ENCODE results near the gene KRTAP1-3.
"Not testable (repeated sequence)": the region's sequence is repeated elsewhere in the genome, so short reads cannot be mapped to it uniquely, and the experiment has no call there.

Gene KRTAP1-3

GRCh38 chr17:41010441-41010840, 24.2 kb downstream of the KRTAP1-3 start:
- no peak for DNase-seq (ENCODE audit: low read depth)

DNA sequence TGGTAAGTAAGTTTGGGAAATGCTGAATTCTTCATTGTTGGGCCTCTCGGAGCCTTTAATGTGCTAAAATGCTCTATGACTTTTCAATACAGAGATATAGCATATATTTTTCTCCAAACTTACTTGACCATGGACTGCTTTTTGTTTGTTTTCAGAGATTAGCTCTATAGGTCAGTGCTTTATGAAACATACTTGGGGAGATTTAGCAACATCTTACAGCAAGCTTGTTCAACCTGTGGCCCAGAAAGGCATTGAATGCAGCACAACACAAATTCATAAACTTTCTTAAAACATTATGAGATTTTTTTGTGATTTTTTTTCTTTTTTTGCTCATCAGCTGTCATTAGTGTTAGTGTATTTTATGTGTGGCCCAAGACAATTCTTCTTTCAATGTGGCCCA, 24.7 kb downstream of the KRTAP1-3 start:
- no peak for DNase-seq (ENCODE audit: low read depth)

GRCh38 chr17:41009301-41009760, 25.3 kb downstream of the KRTAP1-3 start:
- DNase-seq (ENCODE audit: low read depth) = no peak

DNA sequence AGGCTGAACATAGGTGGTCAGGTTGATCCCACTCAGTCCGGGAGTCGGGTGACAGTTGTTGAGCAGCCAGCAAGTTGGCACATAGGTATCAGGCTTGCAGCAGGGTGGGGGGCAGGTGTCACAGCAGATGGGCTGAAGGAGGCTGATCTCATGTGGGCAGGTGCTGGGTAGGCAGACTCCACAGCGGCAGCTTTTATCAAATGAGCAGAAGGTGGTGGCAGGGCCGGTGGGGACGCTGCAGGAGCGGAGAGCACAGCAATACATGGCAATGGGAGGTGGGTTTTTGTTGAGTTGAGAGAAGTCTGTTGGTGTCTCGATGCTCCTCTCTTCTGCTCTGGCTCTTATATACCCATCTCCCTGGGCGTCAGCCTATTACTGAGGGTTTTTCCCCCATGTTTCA, 25.9 kb downstream of the KRTAP1-3 start, which contains the start of gene KRTAP3-1:
Gene KRTAP3-1 (minus strand): TSS at position 318 of the 400 bp plus-strand sequence. CDS start 54 bp downstream, at position 264.
- no peak for DNase-seq (ENCODE audit: low read depth)

GRCh38 chr17:41004397-41004796, 30.3 kb downstream of the KRTAP1-3 start:
- DNase-seq (ENCODE audit: low read depth) = no peak

GRCh38 chr17:41003926-41004325, 30.7 kb downstream of the KRTAP1-3 start:
- no peak for DNase-seq (ENCODE audit: low read depth)

DNA sequence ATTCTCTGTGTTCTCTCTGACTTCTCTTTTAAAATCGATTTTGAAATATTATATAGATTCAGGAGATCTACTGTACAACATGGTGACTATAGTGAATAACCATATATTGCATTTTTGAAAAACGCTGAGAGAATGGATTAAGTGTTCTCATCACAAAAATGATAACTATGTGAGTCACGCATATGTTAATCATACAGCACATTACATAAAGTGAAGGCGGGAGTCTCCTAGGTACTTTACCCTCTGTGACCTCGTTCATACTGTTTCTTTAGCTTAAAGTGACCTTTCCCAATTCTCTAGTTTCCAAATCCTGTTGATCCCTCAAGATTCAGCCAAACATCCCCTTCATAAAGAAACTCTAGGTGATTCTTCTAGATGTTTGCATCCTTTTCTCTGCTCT, 31.9 kb downstream of the KRTAP1-3 start:
- no peak for DNase-seq (ENCODE audit: low read depth)

DNA sequence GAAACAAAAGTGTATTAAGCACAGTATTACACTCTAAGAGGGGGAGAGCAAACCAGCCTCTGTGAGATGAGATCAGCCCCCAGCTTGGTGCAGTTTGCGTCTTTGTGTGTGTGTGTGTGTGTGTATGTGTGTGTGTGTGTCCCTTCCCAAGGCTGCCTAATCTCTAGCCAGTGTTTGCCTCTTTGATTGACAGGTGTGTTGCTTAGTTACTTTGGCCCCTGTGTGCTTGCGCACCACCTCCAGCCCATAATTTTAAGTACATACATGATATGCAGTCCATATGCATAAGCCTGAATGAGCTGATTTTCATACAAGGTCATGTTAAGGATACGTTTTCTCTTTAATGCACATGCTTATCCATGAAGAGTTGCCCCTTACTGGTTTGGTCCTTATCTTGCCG, 32.9 kb downstream of the KRTAP1-3 start:
- no peak for DNase-seq (ENCODE audit: low read depth)

- DNase-seq (ENCODE audit: low read depth) = not testable (repeated sequence)
Observed at GRCh38 chr17:40999563-40999962, 35.1 kb downstream of the KRTAP1-3 start, which contains the start of gene KRTAP3-2. Gene KRTAP3-2 (minus strand): TSS chr17:40999906. CDS start chr17:40999853, 53 bp downstream.

- DNase-seq (ENCODE audit: low read depth) = no peak
Observed at GRCh38 chr17:40997361-40997760, 37.3 kb downstream of the KRTAP1-3 start.

DNA sequence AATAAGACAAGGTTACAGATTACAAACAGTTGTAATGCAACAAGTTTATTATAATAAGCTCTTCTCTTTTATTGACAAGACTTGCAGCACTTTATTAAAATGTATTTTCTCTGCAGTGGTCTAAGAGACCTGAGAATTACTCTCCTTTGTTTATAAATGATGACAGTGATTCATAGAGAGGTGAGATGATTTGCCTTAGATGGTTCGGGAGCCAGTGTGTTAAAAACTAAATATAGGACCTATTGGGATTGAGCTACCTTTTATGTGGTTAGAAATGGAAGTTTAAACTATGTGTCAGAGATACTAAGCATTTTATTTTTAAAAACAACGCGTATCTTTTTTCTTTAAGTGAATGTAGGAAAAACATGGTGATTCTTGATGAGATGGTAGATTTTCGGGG, 37.8 kb downstream of the KRTAP1-3 start:
- DNase-seq (ENCODE audit: low read depth) = no peak

DNA sequence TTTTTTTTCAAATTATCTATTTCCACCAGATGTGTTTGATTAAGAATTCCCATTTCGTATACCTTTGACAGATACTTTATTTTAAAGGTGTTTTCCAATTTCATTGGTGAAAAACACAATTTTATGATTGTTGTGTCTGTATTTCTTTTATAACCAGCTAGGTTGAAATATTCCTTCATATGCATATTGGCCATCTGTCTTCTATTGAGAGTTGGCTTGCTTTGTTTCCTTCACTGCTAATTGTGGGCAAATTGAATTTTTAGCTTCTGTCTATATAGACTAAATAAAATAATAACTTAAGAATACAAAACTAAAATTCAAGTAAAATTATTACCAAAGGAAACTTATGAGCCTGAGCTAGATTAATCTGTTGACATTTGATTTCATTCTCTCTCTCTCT, 39.6 kb downstream of the KRTAP1-3 start:
- no peak for DNase-seq (ENCODE audit: low read depth)

GRCh38 chr17:40993839-40994238, 40.8 kb downstream of the KRTAP1-3 start, which contains the start of gene KRTAP3-3:
Gene KRTAP3-3 (minus strand): TSS chr17:40994164. CDS start chr17:40994097, 67 bp downstream.
- no peak for DNase-seq (ENCODE audit: low read depth)

GRCh38 chr17:40993084-40993483, 41.6 kb downstream of the KRTAP1-3 start:
- no peak for DNase-seq (ENCODE audit: low read depth)

- no peak for DNase-seq (ENCODE audit: low read depth)
Observed at GRCh38 chr17:40992666-40993065, 42.0 kb downstream of the KRTAP1-3 start.

DNA sequence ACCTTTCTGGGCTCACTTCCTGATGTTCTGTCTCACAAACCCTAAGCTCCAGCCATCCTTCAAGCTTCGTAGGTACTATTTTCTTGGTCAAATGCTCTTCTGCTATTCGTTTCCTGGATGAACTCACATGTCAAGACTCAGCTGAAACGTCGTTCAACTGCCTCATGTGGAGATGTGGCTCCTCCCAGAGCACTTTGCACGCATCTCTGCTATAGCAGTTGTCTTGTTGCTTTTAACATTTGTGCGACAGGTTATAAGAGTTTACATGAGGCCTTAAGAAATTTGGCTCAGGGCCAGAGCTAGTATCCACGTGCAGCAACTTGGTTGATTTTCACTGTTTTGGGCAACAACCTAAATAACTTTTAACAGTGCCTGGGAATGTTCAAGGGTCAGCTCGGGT, 47.8 kb downstream of the KRTAP1-3 start:
- no peak for DNase-seq (ENCODE audit: low read depth)

DNA sequence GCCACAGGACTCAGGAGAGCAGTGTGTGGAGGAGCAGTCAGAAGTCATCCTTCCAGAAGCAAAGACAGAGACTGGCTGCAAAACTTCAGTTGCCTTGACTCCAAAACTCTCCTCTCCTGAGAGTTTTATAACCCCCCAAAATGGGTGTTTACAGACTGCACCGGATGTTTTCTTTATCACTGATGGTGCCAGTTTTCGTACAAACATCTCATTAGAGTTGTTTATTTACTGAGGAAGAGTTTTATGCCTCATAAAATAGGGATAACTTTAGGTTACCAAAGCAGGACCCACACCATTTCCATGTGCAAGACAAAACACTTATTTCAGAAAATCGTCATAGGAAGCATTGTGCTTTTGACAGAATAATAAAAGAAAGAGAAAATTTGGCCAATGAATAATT, 50.4 kb downstream of the KRTAP1-3 start, which contains the start of gene KRT40:
Gene KRT40 (minus strand): TSS at position 101 of the 400 bp plus-strand sequence. CDS start 53 bp downstream, at position 48.
- no peak for DNase-seq (ENCODE audit: low read depth)
